CD4-positive, alpha-beta T cell (primary cell): ENCODE results near the gene LRRC14B. TPM values are rescaled to one million over a fixed set of nuclear protein-coding genes. Genes with fewer than 3 reads are reported as not detected.

Experiments used
- ATAC-seq: fragments of 200-7000 bp; cut with Tn5 transposase; one replicate; pipeline ENCODE4 v1.10.0; 2022; ENCODE audit warnings: mild to moderate bottlenecking; ENCODE audit not compliant: poor library complexity
- CTCF ChIA-PET: fragments of 350-600 bp; sonication (Branson Sonifier 250); formaldehyde crosslinking; loops from one replicate; lab custom pipeline; 2021; ENCODE audit warnings: antibody characterized with exemption, inconsistent platforms; lab: Charles Lee
- POLR2A ChIA-PET: fragments of 350-600 bp; sonication (Branson Sonifier 250); formaldehyde crosslinking; loops from one replicate; lab custom pipeline; 2021; ENCODE audit warnings: antibody characterized with exemption, inconsistent platforms; lab: Charles Lee
- DNase-seq, 14 experiments: peaks; one replicate each; pipeline ENCODE4 v3.0.0-alpha.2; 2013 to 2020; ENCODE audit warnings: mixed read lengths in 2 of 14
- H3K27ac ChIP-seq, 2 donors: one replicate each; pipeline versions ENCODE4 v1.5.1 to v1.7.0; 2013; ENCODE audit warnings: low read length in 2 of 2, low read depth in 1 of 2, mild to moderate bottlenecking in 1 of 2
- H3K27me3 ChIP-seq, 2 experiments: 1 replicate in 1 of 2; 2 replicates in 1 of 2; pipeline versions ENCODE4 v1.6.1 to v1.7.0; 2013; ENCODE audit warnings: low read length in 2 of 2, control low read depth in 1 of 2, mild to moderate bottlenecking in 1 of 2, moderate library complexity in 1 of 2; ENCODE audit not compliant: insufficient read depth in 2 of 2, control insufficient read depth in 1 of 2
- H3K36me3 ChIP-seq: one replicate; pipeline ENCODE4 v1.6.1; 2013; ENCODE audit warnings: low read length, control low read depth; ENCODE audit not compliant: insufficient read depth
- H3K4me1 ChIP-seq: one replicate; pipeline ENCODE4 v1.6.1; 2013; ENCODE audit warnings: low read length, control low read depth; ENCODE audit not compliant: insufficient read depth
- H3K4me3 ChIP-seq: one replicate; pipeline ENCODE4 v1.5.1; 2013; ENCODE audit warnings: mild to moderate bottlenecking, low read length, moderate library complexity
- H3K9me3 ChIP-seq, 2 experiments: 1 replicate in 1 of 2; 2 replicates in 1 of 2; pipeline versions ENCODE4 v1.6.1 to v1.7.0; 2013; ENCODE audit warnings: low read length in 2 of 2, mild to moderate bottlenecking in 2 of 2, control low read depth in 1 of 2, moderate library complexity in 1 of 2; ENCODE audit not compliant: control insufficient read depth in 1 of 2, insufficient read depth in 1 of 2
- H3K27ac Mint-ChIP-seq: one replicate; pipeline ENCODE4 v1.8.0; 2020; ENCODE audit warnings: mixed read lengths
- H3K27me3 Mint-ChIP-seq: one replicate; pipeline ENCODE4 v1.8.0; 2021; ENCODE audit warnings: mixed read lengths
- H3K36me3 Mint-ChIP-seq: one replicate; pipeline ENCODE4 v1.8.0; 2021; ENCODE audit warnings: low read depth, mixed read lengths
- H3K4me1 Mint-ChIP-seq: one replicate; pipeline ENCODE4 v1.8.0; 2021; ENCODE audit warnings: low read depth, mixed read lengths
- H3K4me3 Mint-ChIP-seq: one replicate; pipeline ENCODE4 v1.8.0; 2020; ENCODE audit warnings: mild to moderate bottlenecking, mixed read lengths
- H3K9me3 Mint-ChIP-seq: one replicate; pipeline ENCODE4 v1.8.0; 2020; ENCODE audit warnings: mixed read lengths
- CTCF ChIP-seq: fragments of 200-600 bp; IDR thresholded peaks from one replicate; pipeline ENCODE4 v1.8.0; 2022; ENCODE audit warnings: antibody characterized with exemption, mild to moderate bottlenecking
- intact Hi-C, 2 experiments: fragments of 100-400 bp; cut with DNase I in 1 of 2; cut with micrococcal nuclease in 1 of 2; formaldehyde crosslinking; loops; one replicate each; pipeline versions ENCODE4 v1.15.1 to v1.9.0; 2023 to 2025; cut with DNase I, micrococcal nuclease
- total RNA-seq, 174 experiments: library from RNA in 2 of 174; stranded (reverse) in 2 of 174; gene quantifications; one replicate each; pipeline ENCODE4 v1.2.3 and lab custom pipeline; 2021 to 2026

LRRC14B gene
- total RNA-seq, 2 experiments from 2014 or later, result 0.14 TPM; not detected in 1

- no peaks in the 10 kb centered on the region for H3K36me3 ChIP-seq
- peaks cover 7% of the 10 kb centered on the region for H3K27me3 Mint-ChIP-seq
- ATAC-seq (no peak), DNase-seq (no peak)
- no peaks in the 10 kb centered on the region for H3K36me3 Mint-ChIP-seq
- CTCF ChIA-PET, result no interaction called here
- intact Hi-C loops, result no loop called here
- no peak overlapping the region for H3K27ac Mint-ChIP-seq
- peaks cover 1 to 4% of the 10 kb centered on the region in 2 experiments for H3K27me3 ChIP-seq
- POLR2A ChIA-PET, result no interaction called here
- H3K27ac ChIP-seq, result no peak overlapping the region
- H3K9me3 Mint-ChIP-seq, result no peaks in the 10 kb centered on the region
- TF ChIP-seq CTCF, result no peak
- no peak overlapping the region for H3K4me3 Mint-ChIP-seq
- peaks cover 0 to 8% of the 10 kb centered on the region in 2 experiments for H3K9me3 ChIP-seq
- H3K4me1 ChIP-seq, result peaks cover 15% of the 10 kb centered on the region
- H3K4me1 Mint-ChIP-seq, result peaks cover 7% of the 10 kb centered on the region
- H3K4me3 ChIP-seq, result no peak overlapping the region
These were observed 4.9 kb upstream of the LRRC14B start for GRCh38 chr5:186091-187041.

- no peak for ATAC-seq
- H3K9me3 Mint-ChIP-seq, result no peaks in the 10 kb centered on the region
- no peak overlapping the region for H3K27ac ChIP-seq
- no peak overlapping the region for H3K4me3 Mint-ChIP-seq
- CTCF ChIA-PET, result no interaction called here
- peaks cover 17% of the 10 kb centered on the region for H3K4me1 ChIP-seq
- H3K27ac Mint-ChIP-seq, result no peak overlapping the region
- H3K9me3 ChIP-seq, result peaks cover 0 to 8% of the 10 kb centered on the region in 2 experiments
- H3K4me1 Mint-ChIP-seq, result peaks cover 7% of the 10 kb centered on the region
- peaks cover 4 to 5% of the 10 kb centered on the region in 2 experiments for H3K27me3 ChIP-seq
- POLR2A ChIA-PET, result no interaction called here
- peaks cover 7% of the 10 kb centered on the region for H3K27me3 Mint-ChIP-seq
- no peak for DNase-seq
- intact Hi-C loops, result no loop called here
- no peaks in the 10 kb centered on the region for H3K36me3 ChIP-seq
- TF ChIP-seq CTCF, result no peak
- no peak overlapping the region for H3K4me3 ChIP-seq
- H3K36me3 Mint-ChIP-seq, result no peaks in the 10 kb centered on the region
These were observed 4.3 kb upstream of the LRRC14B start for GRCh38 chr5:187042-187431.

- H3K4me3 Mint-ChIP-seq, result no peak overlapping the region
- no peaks in the 10 kb centered on the region for H3K9me3 Mint-ChIP-seq
- ATAC-seq, result no peak
- TF ChIP-seq CTCF, result no peak
- peaks cover 17% of the 10 kb centered on the region for H3K4me1 ChIP-seq
- H3K9me3 ChIP-seq, result peaks cover 0 to 8% of the 10 kb centered on the region in 2 experiments
- no peak for DNase-seq
- intact Hi-C loops, result loop anchor here (1.0 to 2.0 kb wide), 4 partner anchors 30 to 243 kb away; partner anchors contain the start of genes CCDC127 (in 1 of the 2), PDCD6 (in 1 of the 2) and SDHA (in 1 of the 2)
- H3K27me3 Mint-ChIP-seq, result peaks cover 7% of the 10 kb centered on the region
- H3K27me3 ChIP-seq, result peaks cover 4 to 5% of the 10 kb centered on the region in 2 experiments
- H3K27ac Mint-ChIP-seq, result no peak overlapping the region
- H3K4me1 Mint-ChIP-seq, result peaks cover 7% of the 10 kb centered on the region
- H3K36me3 ChIP-seq, result no peaks in the 10 kb centered on the region
- ChIA-PET POLR2A (interaction anchor here (0.9 to 1.5 kb wide), 2 partner anchors 31 to 83 kb away, joined by 7 to 25 read pairs; partner anchors contain the start of genes CCDC127, PDCD6 and SDHA), CTCF (interaction anchor here (0.6 to 1.2 kb wide), 3 partner anchors 22 to 237 kb away, joined by 3 to 19 read pairs (median 3); partner anchors contain the start of genes CCDC127 and SDHA)
- no peak overlapping the region for H3K27ac ChIP-seq
- no peaks in the 10 kb centered on the region for H3K36me3 Mint-ChIP-seq
- no peak overlapping the region for H3K4me3 ChIP-seq
These were observed 3.5 kb upstream of the LRRC14B start for GRCh38 chr5:187617-188451.
